IMR-90 (cell line): ENCODE results near the gene RNF144A. TPM values are rescaled to one million over a fixed set of nuclear protein-coding genes. Genes with fewer than 3 reads are reported as not detected.

Source experiments
- ATAC-seq: fragments of 200-7000 bp; cut with Tn5 transposase; 2 replicates; pipeline ENCODE4 v1.9.1; 2020; ENCODE audit warnings: low read depth, mild to moderate bottlenecking, moderate library complexity
- BruUV-seq: library from RNA; stranded (reverse); fragments of 400-500 nt; replicated peaks from 2 replicates; lab custom pipeline; 2021; lab: Mats Ljungman, UMichigan
- CTCF ChIA-PET: fragments of 300-600 bp; formaldehyde crosslinking; extraction: SDS; loops from one replicate; lab custom pipeline; 2021; ENCODE audit warnings: antibody characterized with exemption; lab: Yijun Ruan, JAX
- POLR2A ChIA-PET: fragments of 300-600 bp; sonication (Branson Sonifier 250); formaldehyde crosslinking; loops from one replicate; lab custom pipeline; 2022; ENCODE audit warnings: antibody characterized with exemption; ENCODE audit not compliant: unreplicated experiment; lab: Charles Lee
- DNase-seq: peaks from one replicate; pipeline ENCODE4 v3.0.0; 2013
- H2AFZ ChIP-seq: replicated peaks from 2 replicates; pipeline ENCODE3; 2013; ENCODE audit warnings: low read length, mild to moderate bottlenecking; ENCODE audit not compliant: poor library complexity
- H2AK5ac ChIP-seq: 2 replicates; pipeline ENCODE4 v1.6.1; 2013; ENCODE audit warnings: low read depth, low read length, inconsistent platforms
- H2AK9ac ChIP-seq: replicated peaks from 2 replicates; pipeline ENCODE3; 2013; ENCODE audit warnings: mild to moderate bottlenecking, low read depth, low read length, moderate library complexity; ENCODE audit not compliant: poor library complexity
- H2BK120ac ChIP-seq: 2 replicates; pipeline ENCODE4 v1.6.1; 2013; ENCODE audit warnings: low read depth, low read length, inconsistent platforms
- H2BK15ac ChIP-seq: 3 replicates; pipeline ENCODE4 v1.6.1; 2013; ENCODE audit warnings: low read depth, low read length, inconsistent platforms
- H2BK20ac ChIP-seq: 2 replicates; pipeline ENCODE4 v1.6.1; 2013; ENCODE audit warnings: low read depth, mild to moderate bottlenecking, inconsistent platforms, low read length, moderate library complexity
- H2BK5ac ChIP-seq: 2 replicates; pipeline ENCODE4 v1.6.1; 2013; ENCODE audit warnings: mild to moderate bottlenecking, low read depth, low read length, inconsistent platforms; ENCODE audit not compliant: poor library complexity, severe bottlenecking
- H3K14ac ChIP-seq: replicated peaks from 2 replicates; pipeline ENCODE4 v1.6.1; 2013; ENCODE audit warnings: low read depth, low read length, inconsistent platforms
- H3K18ac ChIP-seq: 2 replicates; pipeline ENCODE4 v1.6.1; 2013; ENCODE audit warnings: low read depth, low read length, control low read depth
- H3K23ac ChIP-seq: 2 replicates; pipeline ENCODE4 v1.6.1; 2013; ENCODE audit warnings: low read depth, low read length, inconsistent platforms
- H3K27ac ChIP-seq: 2 replicates; pipeline ENCODE4 v1.5.1; 2013; ENCODE audit warnings: mild to moderate bottlenecking, control low read depth, low read length; ENCODE audit not compliant: insufficient read depth
- H3K27me3 ChIP-seq: 2 replicates; pipeline ENCODE4 v1.6.1; 2013; ENCODE audit warnings: low read length; ENCODE audit not compliant: control insufficient read depth, insufficient read depth
- H3K36me3 ChIP-seq: 2 replicates; pipeline ENCODE4 v1.6.1; 2013; ENCODE audit warnings: low read length, mixed read lengths; ENCODE audit not compliant: control insufficient read depth, insufficient read depth
- H3K4ac ChIP-seq: 2 replicates; pipeline ENCODE4 v1.6.1; 2013; ENCODE audit warnings: low read depth, low read length, inconsistent platforms
- H3K4me1 ChIP-seq: 2 replicates; pipeline ENCODE4 v1.6.1; 2013; ENCODE audit warnings: low read length, mixed read lengths; ENCODE audit not compliant: control insufficient read depth, insufficient read depth
- H3K4me2 ChIP-seq: 2 replicates; pipeline ENCODE4 v1.6.1; 2013; ENCODE audit warnings: low read depth, mild to moderate bottlenecking, control low read depth, low read length, moderate library complexity
- H3K4me3 ChIP-seq: 2 replicates; pipeline ENCODE4 v1.5.1; 2013; ENCODE audit warnings: low read depth, mild to moderate bottlenecking, control low read depth, low read length, moderate library complexity; ENCODE audit not compliant: insufficient read depth
- H3K56ac ChIP-seq: 2 replicates; pipeline ENCODE4 v1.6.1; 2013; ENCODE audit warnings: low read length, inconsistent platforms; ENCODE audit not compliant: insufficient read depth; ENCODE audit errors: extremely low read depth
- H3K79me1 ChIP-seq, 2 experiments: 2 replicates each; pipeline ENCODE4 v1.6.1; 2013; ENCODE audit warnings: low read length in 2 of 2, inconsistent platforms in 1 of 2, low read depth in 1 of 2
- H3K9ac ChIP-seq: 2 replicates; pipeline ENCODE4 v1.6.1; 2013; ENCODE audit warnings: low read depth, low read length, control low read depth
- H3K9me1 ChIP-seq: 2 replicates; pipeline ENCODE4 v1.6.1; 2013; ENCODE audit warnings: low read length, inconsistent platforms; ENCODE audit not compliant: insufficient read depth
- H3K9me3 ChIP-seq: 2 replicates; pipeline ENCODE4 v1.6.1; 2013; ENCODE audit warnings: low read length; ENCODE audit not compliant: control insufficient read depth, insufficient read depth
- H4K20me1 ChIP-seq: 2 replicates; pipeline ENCODE4 v1.6.1; 2013; ENCODE audit warnings: low read length, inconsistent platforms; ENCODE audit not compliant: insufficient read depth
- H4K5ac ChIP-seq: 2 replicates; pipeline ENCODE4 v1.6.1; 2013; ENCODE audit warnings: mild to moderate bottlenecking, low read depth, low read length, control low read depth
- H4K8ac ChIP-seq, 2 experiments: 2 replicates each; pipeline ENCODE4 v1.6.1; 2013; ENCODE audit warnings: low read depth in 2 of 2, low read length in 2 of 2, control low read depth in 1 of 2, inconsistent platforms in 1 of 2
- H4K91ac ChIP-seq: 2 replicates; pipeline ENCODE4 v1.6.1; 2013; ENCODE audit warnings: low read depth, low read length, inconsistent platforms; ENCODE audit not compliant: insufficient read depth
- BHLHE40 ChIP-seq: fragments of 150-350 bp; IDR thresholded peaks from 2 replicates; pipeline ENCODE4 v1.6.1; 2016; ENCODE audit warnings: mild to moderate bottlenecking, low read depth, low read length
- CEBPB ChIP-seq: IDR thresholded peaks from 2 replicates; pipeline ENCODE4 v1.6.1; 2012; ENCODE audit warnings: low read depth, low read length, improper control_type of control experiment
- CHD1 ChIP-seq: IDR thresholded peaks from 2 replicates; pipeline ENCODE4 v1.6.1; 2012; ENCODE audit warnings: low read depth, low read length, improper control_type of control experiment
- CTCF ChIP-seq: conservative IDR thresholded peaks from 2 replicates; pipeline ENCODE4 v1.5.1; 2012; ENCODE audit warnings: mild to moderate bottlenecking, low read depth, low read length, improper control_type of control experiment
- ELK1 ChIP-seq: fragments of 150-350 bp; IDR thresholded peaks from 2 replicates; pipeline ENCODE4 v1.6.1; 2016; ENCODE audit warnings: low read depth, mild to moderate bottlenecking, low read length, moderate library complexity, borderline replicate concordance
- FOS ChIP-seq: fragments of 150-350 bp; IDR thresholded peaks from 2 replicates; pipeline ENCODE4 v1.6.1; 2016; ENCODE audit warnings: low read depth, low read length
- MAFK ChIP-seq: IDR thresholded peaks from 2 replicates; pipeline ENCODE4 v1.6.1; 2012; ENCODE audit warnings: low read depth, low read length, improper control_type of control experiment
- MAZ ChIP-seq: IDR thresholded peaks from 2 replicates; pipeline ENCODE4 v1.6.1; 2012; ENCODE audit warnings: low read depth, mild to moderate bottlenecking, low read length, improper control_type of control experiment, moderate library complexity, borderline replicate concordance
- MXI1 ChIP-seq: IDR thresholded peaks from 2 replicates; pipeline ENCODE4 v1.6.1; 2012; ENCODE audit warnings: low read depth, mild to moderate bottlenecking, low read length, moderate library complexity, borderline replicate concordance
- NFE2L2 ChIP-seq: fragments of 150-350 bp; IDR thresholded peaks from 2 replicates; pipeline ENCODE4 v1.6.1; 2016; ENCODE audit warnings: low read depth, mild to moderate bottlenecking, low read length
- POLR2A ChIP-seq: IDR thresholded peaks from 2 replicates; pipeline ENCODE4 v1.6.1; 2012; ENCODE audit warnings: mild to moderate bottlenecking, low read depth, low read length
- RAD21 ChIP-seq: IDR thresholded peaks from 2 replicates; pipeline ENCODE4 v1.6.1; 2012; ENCODE audit warnings: low read length, improper control_type of control experiment
- RCOR1 ChIP-seq: IDR thresholded peaks from 2 replicates; pipeline ENCODE4 v1.6.1; 2012; ENCODE audit warnings: mild to moderate bottlenecking, low read length, improper control_type of control experiment; ENCODE audit not compliant: insufficient replicate concordance
- RFX5 ChIP-seq: IDR thresholded peaks from 2 replicates; pipeline ENCODE4 v1.8.0; 2012; ENCODE audit warnings: low read depth, mild to moderate bottlenecking, low read length, moderate library complexity
- SMC3 ChIP-seq: fragments of 150-350 bp; IDR thresholded peaks from 2 replicates; pipeline ENCODE4 v1.6.1; 2016; ENCODE audit warnings: low read depth, mild to moderate bottlenecking, antibody characterized with exemption, low read length, moderate library complexity
- USF2 ChIP-seq: fragments of 150-350 bp; IDR thresholded peaks from 2 replicates; pipeline ENCODE4 v1.6.1; 2017; ENCODE audit warnings: mild to moderate bottlenecking, antibody characterized with exemption, low read length, low read depth
- WGBS, 2 experiments: methylation state at CpG; one replicate each; pipeline versions ENCODE4 v1.1.5 to v1.1.7; 2013; ENCODE audit warnings: missing lambda C conversion rate in 2 of 2; ENCODE audit not compliant: insufficient read length in 1 of 2; ENCODE audit errors: extremely low coverage in 2 of 2; 5-methylcytosine and 5-hydroxymethylcytosine counted together
- dilution Hi-C: fragments of 300-500 bp; cut with HindIII; formaldehyde crosslinking; loops from one replicate; pipeline ENCODE4 v1.14.3; 2018; ENCODE audit warnings: low sequenced_read_pairs; ENCODE audit not compliant: unreplicated experiment
- in situ Hi-C: fragments of 300-500 bp; cut with MboI; formaldehyde crosslinking; loops from 3 replicates; pipeline ENCODE4 v1.14.3; 2019; ENCODE audit warnings: low sequenced_read_pairs, inconsistent platforms, mixed read lengths
- intact Hi-C: fragments of 100-400 bp; cut with micrococcal nuclease; formaldehyde crosslinking; loops from 2 replicates; pipeline ENCODE4 v1.10.0; 2022
- polyA plus RNA-seq, 3 experiments: library from polyadenylated mRNA; depleted of rRNA; stranded (reverse); fragments of >200 nt; gene quantifications; 2 replicates each; pipeline ENCODE4 v1.2.3, GENCODE V29; 2012; ENCODE audit warnings: low replicate concordance in 1 of 3
- total RNA-seq: library from RNA; depleted of rRNA; stranded (reverse); fragments of >200 nt; gene quantifications from 2 replicates; pipeline ENCODE4 v1.2.3, GENCODE V29; 2012

The RNF144A gene
- total and polyA plus RNA-seq, 2 of the 4 experiments (the other 2 are of a cell fraction): 0.18 to 0.26 TPM

GRCh38 chr2:7019191-7019590, 102.0 kb downstream of the RNF144A start:
- ChIA-PET POLR2A (no interaction called here), CTCF (no interaction called here)
- H2BK20ac ChIP-seq: no peak overlapping the region
- 90% methylated on average over 5 of the region's 17 CpGs; no CpG with 5 or more reads in 1 of the 2 experiments for WGBS, 2 experiments
- dilution Hi-C loops (no loop called here), in situ Hi-C loops (no loop called here), intact Hi-C loops (no loop called here)
- no peak overlapping the region for H2BK15ac ChIP-seq
- ATAC-seq (no peak), DNase-seq (no peak)
- H3K4me1 ChIP-seq: no peaks in the 10 kb centered on the region
- H3K18ac ChIP-seq: no peak overlapping the region
- H4K91ac ChIP-seq: no peak overlapping the region
- H3K27me3 ChIP-seq: no peaks in the 10 kb centered on the region
- no peak overlapping the region for H2AK5ac ChIP-seq
- no TSS peak for BruUV-seq
- no peak overlapping the region for H3K23ac ChIP-seq
- H3K9ac ChIP-seq: no peak overlapping the region
- no peak overlapping the region for H2BK120ac ChIP-seq
- no peaks in the 10 kb centered on the region for H3K9me3 ChIP-seq
- no peaks in the 10 kb centered on the region for H3K9me1 ChIP-seq
- no peak overlapping the region for H3K56ac ChIP-seq
- no peak overlapping the region for H2BK5ac ChIP-seq
- no peak overlapping the region for H2AFZ ChIP-seq
- H3K14ac ChIP-seq: no peak overlapping the region
- no peak overlapping the region for H2AK9ac ChIP-seq
- TF ChIP-seq RFX5: no peak
- TF ChIP-seq NFE2L2: no peak
- no peak for TF ChIP-seq MAZ
- TF ChIP-seq ELK1: no peak
- no peak for TF ChIP-seq POLR2A
- TF ChIP-seq CHD1: no peak
- no peak for TF ChIP-seq CEBPB
- TF ChIP-seq BHLHE40: no peak
- no peak for TF ChIP-seq MAFK
- TF ChIP-seq FOS: no peak
- TF ChIP-seq RAD21: no peak
- TF ChIP-seq MXI1: no peak
- TF ChIP-seq USF2: no peak
- no peak for TF ChIP-seq RCOR1
- TF ChIP-seq SMC3: no peak
- TF ChIP-seq CTCF: no peak
- H3K27ac ChIP-seq: no peak overlapping the region
- H4K20me1 ChIP-seq: no peaks in the 10 kb centered on the region
- H3K4me2 ChIP-seq: no peak overlapping the region
- H3K79me1 ChIP-seq: no peaks in the 10 kb centered on the region
- no peak overlapping the region for H4K8ac ChIP-seq
- no peak overlapping the region for H3K4ac ChIP-seq
- H4K5ac ChIP-seq: no peak overlapping the region
- no peak overlapping the region for H3K4me3 ChIP-seq
- H3K36me3 ChIP-seq: no peaks in the 10 kb centered on the region
